Measurements from ENCODE around the gene NRGN.

The NRGN gene

GRCh38 chr11:124758355-124759265, 18.9 kb downstream of the NRGN start:
- peak; percentile 84 to 91 (median 88) for DNase-seq

DNA sequence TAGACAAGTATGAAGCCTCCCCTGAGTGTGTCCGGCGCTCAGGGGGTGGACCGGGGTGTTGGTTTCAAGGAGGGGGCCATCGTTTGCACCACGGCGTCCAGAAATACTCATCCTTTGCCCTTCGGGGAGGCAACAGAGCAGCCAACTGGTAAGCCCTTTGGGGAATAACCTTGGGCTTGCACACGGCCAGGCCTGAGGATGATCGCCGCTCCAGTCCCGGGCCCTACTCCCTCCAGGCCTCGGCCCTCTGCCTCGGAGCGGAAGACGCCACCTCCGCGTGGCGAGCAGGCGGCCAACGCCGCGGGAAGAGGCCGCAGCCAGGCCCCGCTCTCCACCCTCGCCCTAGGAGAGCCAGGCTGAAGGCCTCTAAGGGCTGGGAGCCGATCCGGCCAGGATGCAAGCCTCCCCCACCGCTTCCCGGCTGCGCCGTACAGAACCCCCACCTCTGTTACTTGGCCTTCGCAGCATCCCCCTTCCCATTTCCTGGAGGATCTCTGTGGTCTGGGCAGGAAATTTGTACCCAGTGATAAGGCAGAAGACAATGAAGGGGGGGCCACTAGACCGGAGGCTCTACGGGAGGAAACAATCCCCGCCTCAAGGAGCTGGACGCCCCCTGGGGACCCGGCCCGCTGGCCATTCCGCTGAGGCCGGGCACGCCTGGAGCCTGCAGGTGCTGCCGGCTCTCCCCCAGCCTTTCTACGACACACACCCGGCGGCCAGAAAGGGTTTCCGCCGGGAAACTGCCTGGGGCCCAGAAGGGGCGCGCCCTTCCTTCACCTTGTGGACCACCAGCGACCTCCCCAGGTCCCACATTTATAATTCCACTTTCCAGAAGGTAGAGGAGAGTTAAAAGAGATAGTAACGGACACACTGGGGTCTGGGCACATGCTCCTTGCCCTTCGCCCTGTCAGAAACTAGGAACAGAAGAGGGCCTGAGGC, 19.8 kb downstream of the NRGN start:
- DNase-seq = no peak

DNA sequence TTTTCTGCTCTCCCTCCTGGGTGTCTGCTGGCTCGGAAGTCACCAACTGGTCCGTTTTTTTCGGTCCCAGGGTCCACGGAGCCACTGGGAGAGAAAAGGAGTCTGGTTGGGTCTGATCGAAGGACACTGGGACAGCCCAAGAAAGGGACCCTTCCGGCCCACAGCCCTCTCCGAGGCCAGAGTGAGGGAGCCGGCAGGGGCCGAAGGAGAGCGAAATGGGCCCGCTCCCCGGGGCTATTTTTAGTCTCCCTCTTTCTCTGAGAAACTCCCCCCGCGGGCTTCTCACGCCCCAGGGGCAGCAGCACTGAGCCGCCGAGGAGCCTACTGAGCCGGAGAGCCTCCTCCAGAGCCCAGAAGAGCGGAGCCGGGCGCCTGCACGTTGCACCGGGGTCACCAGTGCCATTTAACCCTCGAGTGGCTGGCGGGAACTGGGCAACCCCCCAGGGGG, 20.5 kb downstream of the NRGN start:
- no peak for DNase-seq

DNA sequence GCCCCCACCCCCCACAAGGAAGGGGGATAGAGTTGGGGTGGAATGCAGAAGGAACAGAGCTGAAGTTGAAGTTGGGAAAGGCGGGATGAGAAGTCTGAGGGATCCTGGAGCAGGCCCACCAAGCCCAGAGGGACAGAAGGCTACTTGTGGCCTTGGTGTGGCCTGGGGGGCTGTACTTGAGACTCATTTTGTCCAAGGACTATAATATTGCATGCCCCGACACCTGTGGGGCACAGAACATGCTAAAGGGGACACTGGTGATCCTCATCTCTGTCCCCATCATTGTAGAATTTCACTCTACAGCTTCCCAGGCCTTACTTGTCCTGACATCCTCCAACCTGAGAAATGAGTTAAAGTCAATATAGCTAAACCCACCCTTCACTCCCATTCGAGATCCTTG, 21.1 kb downstream of the NRGN start:
- DNase-seq = no peak

DNA sequence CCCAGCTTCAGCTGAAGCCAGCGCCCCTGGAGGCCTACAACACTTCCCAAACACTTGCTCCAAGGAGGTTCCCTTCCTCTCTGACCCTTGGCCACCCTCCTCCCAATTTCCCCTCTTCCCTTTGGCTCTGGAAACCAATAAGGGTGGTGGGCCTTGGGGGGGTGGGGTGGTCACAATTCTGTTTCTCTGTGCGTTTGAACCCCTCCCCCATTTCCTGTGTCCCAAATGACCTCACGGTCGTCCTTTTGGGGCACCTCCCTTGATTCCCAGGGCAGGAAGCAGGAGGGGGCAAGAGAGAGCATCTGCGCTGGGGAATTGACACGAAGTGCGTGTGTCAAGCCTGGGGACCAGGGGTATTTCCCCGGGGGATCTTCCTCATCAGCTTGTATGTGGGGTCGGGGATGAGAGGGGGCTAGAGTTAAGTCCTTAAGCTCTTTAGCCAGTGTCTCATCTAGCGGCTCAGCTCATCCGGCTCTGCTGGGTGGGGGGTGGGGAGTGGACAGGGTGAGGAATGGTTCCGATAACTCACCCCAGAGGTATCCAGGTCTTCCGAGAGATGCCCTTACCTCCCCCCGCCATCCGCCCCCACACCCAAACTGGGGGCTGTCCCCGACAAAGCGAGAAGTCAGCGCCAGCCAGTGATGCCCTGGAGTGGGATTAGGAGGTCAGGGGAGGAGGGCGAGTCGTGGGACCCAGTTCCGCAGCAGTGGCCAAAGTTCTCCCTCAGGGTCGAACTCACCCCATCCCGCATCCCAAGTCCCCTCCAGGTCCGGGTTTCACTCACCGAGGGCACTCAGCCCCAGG, 21.8 kb downstream of the NRGN start:
- DNase-seq = no peak

DNA sequence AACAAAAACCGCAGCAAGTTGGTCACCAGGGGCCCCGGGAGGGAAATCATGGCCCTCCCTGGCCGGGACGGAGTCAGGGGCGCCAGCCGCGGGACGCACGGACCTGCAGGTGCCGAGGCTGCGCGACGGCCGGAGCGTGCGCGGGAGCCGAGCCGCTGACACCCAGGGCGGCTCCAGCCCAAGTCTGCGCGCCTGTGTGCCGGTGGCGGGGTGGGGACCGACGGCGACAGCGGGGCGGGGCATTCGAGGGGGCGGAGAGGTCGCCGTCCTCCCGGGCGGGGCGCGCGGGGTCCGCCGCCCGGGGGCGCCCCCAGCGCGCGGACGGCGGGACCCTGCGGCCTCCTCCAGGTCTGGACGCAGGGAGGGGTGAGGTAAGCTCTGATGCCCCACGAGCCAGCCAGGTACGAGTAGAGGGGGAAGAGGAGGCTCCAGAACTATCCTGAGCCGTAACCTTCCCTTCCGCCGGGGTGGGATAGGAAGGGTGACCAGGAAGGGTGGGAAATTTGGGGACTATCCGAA, 22.4 kb downstream of the NRGN start, which contains the start of gene ESAM:
ESAM (minus strand) TSS at position 186 of the 519 bp plus-strand sequence; CDS start at position 50, 136 bp downstream.
- peak in 3 of 4 experiments; percentile 20 to 60 (median 46) for DNase-seq

GRCh38 chr11:124762624-124763155, 22.9 kb downstream of the NRGN start:
- DNase-seq = peak in 1 of 4 experiments; percentile 34

GRCh38 chr11:124763156-124763947, 23.6 kb downstream of the NRGN start:
- DNase-seq = peak; percentile 57 to 81 (median 72)

GRCh38 chr11:124766156-124766555, 26.4 kb downstream of the NRGN start:
- DNase-seq = no peak

- no peak for DNase-seq
Observed at GRCh38 chr11:124768914-124769313, 29.2 kb downstream of the NRGN start.

- no peak for DNase-seq
Observed at GRCh38 chr11:124769806-124770774, 30.3 kb downstream of the NRGN start.

DNA sequence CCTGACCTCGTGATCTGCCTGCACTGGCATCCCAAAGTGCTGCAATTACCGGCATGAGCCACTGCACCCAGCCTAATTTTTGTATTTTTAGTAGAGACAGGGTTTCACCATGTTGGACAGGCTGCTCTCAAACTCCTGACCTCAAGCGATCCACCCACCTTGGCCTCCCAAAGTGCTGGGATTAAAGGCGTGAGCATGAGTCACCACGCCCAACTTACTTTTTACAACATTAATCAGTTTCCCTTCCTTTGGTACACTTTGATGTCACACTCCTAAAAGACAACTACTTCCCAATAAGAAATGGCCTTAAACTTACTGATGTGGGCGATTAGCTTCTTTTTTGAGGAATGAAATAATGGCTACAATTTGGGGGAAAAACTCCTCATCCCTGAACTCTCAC, 31.2 kb downstream of the NRGN start:
- DNase-seq = peak; percentile 34 to 68 (median 51)

GRCh38 chr11:124776865-124777645, 37.3 kb downstream of the NRGN start:
- no peak for DNase-seq

DNA sequence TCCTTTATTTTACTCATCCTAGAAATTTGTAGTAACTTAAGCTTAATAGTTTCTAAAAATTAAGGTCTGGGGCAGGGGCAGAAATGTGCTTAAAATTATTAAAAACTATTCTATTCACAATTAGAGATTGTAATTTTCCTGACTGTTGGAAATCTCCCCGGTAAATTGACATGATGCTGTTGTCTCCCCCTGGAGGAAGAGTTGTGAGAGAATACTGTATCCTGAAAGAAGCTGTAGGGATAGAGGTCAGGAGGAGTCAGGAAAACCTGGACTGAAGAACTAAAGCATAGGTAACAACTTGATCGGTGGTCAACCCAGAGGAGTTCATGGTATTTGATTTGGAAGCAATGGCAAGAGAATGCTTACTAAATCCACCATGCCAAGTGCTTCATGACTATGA, 38.5 kb downstream of the NRGN start:
- no peak for DNase-seq

DNA sequence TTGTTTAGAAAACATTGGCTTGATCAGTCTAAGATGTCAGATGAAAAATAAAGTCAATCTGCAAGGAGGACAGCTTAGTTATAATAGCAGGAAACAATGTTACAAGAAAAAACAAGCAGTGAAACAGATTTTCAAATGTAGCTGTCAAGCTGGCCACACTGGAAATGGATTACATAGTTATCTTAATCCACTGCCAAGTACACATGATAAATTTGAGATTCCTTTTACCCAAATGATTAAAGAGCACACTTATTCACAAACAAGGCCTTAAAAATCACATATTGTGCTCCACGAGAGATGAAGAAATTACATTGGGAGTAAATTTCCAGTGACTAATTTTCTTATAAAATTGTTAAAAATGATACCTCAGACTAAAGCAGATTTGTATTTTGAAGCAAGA, 39.8 kb downstream of the NRGN start:
- no peak for DNase-seq

DNA sequence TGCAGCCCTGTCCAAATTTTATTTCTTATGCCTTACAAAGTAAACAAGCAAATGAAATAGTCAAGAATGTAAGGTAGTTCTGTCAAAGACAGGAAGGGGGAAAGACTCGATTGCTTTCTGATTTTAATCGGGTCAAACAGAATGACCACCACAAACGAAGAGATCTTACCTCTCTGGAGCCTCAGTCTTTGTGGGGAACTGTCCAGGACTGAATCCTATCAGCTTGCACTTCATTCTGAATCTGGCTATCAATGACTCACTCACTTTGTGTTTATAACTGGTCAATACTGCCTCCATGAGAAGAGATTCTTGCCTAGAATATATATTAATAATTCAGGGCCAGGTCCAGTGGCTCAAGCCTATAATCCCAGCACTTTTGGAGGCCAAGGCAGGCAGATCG, 43.3 kb downstream of the NRGN start:
- no peak for DNase-seq

- no peak for DNase-seq
Observed at GRCh38 chr11:124784051-124784450, 44.3 kb downstream of the NRGN start.

DNA sequence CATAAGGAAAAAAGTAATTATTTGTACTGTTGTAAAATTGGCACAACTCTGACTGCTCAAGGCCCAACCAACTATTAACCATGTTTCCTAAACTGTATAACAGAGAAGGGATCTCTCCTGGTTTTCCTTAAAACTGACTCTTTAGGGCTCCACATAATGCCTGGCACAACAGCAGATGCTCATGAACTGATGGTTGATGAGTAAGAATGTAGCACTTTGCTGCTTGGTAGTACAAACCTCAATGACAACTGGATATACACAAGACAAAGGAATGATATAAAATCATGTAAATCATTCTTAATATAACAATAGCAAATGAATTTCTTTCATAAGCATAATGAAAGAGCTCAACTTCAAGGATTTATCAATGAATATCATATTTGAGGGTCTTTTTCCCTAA, 48.8 kb downstream of the NRGN start:
- no peak for DNase-seq
